OCI-LY1 (cell line): ENCODE measurements around the gene GIMAP6.

ENCODE experiments used
- CTCF ChIP-seq: fragments of 200-600 bp; sonication (generic), shearing (Covaris generic); IDR thresholded peaks from 2 replicates; pipeline ENCODE4 v1.5.1; 2017; ENCODE audit warnings: mild to moderate bottlenecking, antibody characterized with exemption, low read length, moderate library complexity, mixed read lengths
- EZH2 ChIP-seq: fragments of 200-600 bp; sonication (generic), shearing (Covaris generic); IDR thresholded peaks from 2 replicates; pipeline ENCODE4 v1.8.0; 2017; ENCODE audit warnings: borderline replicate concordance, mixed run types, mild to moderate bottlenecking, antibody characterized with exemption, low read length, moderate library complexity, mixed read lengths

- TF ChIP-seq EZH2 (no peak), CTCF (no peak)
These were observed 36.8 kb upstream of the GIMAP6 start for GRCh38 chr7:150668977-150669376.
